ENCODE results near the gene SPATA32.

DNA sequence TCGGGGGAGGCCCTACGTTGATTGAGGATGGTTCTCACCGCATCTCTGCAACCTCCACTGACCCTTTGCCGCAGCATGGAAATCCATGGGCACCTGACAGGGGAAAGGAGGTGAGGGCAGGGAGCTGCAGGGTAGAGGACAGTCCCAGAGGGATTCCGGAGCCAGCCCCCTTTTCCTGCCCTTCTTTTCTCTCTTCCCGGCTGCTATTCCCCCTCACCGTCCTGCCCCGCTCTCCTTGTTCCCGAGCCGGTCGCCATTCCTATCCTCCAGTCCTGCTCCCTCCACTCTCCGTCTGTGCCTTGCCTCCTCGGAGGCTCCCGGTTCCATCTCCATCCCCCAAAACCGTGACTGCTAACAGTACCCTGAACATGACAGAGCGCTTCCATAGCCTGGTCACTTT lies 4.8 kb downstream of the SPATA32 start:
- TF ChIP-seq, protein P1, sequence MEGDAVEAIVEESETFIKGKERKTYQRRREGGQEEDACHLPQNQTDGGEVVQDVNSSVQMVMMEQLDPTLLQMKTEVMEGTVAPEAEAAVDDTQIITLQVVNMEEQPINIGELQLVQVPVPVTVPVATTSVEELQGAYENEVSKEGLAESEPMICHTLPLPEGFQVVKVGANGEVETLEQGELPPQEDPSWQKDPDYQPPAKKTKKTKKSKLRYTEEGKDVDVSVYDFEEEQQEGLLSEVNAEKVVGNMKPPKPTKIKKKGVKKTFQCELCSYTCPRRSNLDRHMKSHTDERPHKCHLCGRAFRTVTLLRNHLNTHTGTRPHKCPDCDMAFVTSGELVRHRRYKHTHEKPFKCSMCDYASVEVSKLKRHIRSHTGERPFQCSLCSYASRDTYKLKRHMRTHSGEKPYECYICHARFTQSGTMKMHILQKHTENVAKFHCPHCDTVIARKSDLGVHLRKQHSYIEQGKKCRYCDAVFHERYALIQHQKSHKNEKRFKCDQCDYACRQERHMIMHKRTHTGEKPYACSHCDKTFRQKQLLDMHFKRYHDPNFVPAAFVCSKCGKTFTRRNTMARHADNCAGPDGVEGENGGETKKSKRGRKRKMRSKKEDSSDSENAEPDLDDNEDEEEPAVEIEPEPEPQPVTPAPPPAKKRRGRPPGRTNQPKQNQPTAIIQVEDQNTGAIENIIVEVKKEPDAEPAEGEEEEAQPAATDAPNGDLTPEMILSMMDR (IDR thresholded peaks at IDR 0.05): no peak
- no peak for TF ChIP-seq POLR2A (IDR thresholded peaks at IDR 0.05)
